DMS53 treated with DMSO at 0.1 percent for 48 hours (cell line): ENCODE measurements around the gene VPS13A.

Source experiments
- DNase-seq: peaks from one replicate; lab custom pipeline; 2025; ENCODE audit not compliant: unreplicated experiment; lab: John Stamatoyannopoulos, UW

VPS13A gene

GRCh38 chr9:77177143-77177893 is at the start of gene VPS13A:
Gene VPS13A (plus strand): TSS chr9:77177534. CDS start chr9:77177705, 171 bp downstream.
- DNase-seq = peak; percentile 69

- DNase-seq = no peak
Observed at GRCh38 chr9:77128125-77128789, 49.1 kb upstream of the VPS13A start.

- DNase-seq = no peak
Observed at GRCh38 chr9:77131399-77131798, 45.9 kb upstream of the VPS13A start.

- DNase-seq = no peak
Observed at GRCh38 chr9:77133011-77133410, 44.3 kb upstream of the VPS13A start.

GRCh38 chr9:77142366-77142765 is 35.0 kb upstream of the VPS13A start:
- DNase-seq = no peak

- DNase-seq = no peak
Observed at GRCh38 chr9:77149879-77150278, 27.5 kb upstream of the VPS13A start.

GRCh38 chr9:77152289-77152688 is 25.0 kb upstream of the VPS13A start:
- no peak for DNase-seq

- no peak for DNase-seq
Observed at GRCh38 chr9:77156646-77157371, 20.5 kb upstream of the VPS13A start.

GRCh38 chr9:77158772-77159513 is 18.4 kb upstream of the VPS13A start:
- no peak for DNase-seq

- DNase-seq = no peak
Observed at GRCh38 chr9:77161191-77161590, 16.1 kb upstream of the VPS13A start.

GRCh38 chr9:77161966-77162365 is 15.4 kb upstream of the VPS13A start:
- DNase-seq = no peak

- no peak for DNase-seq
Observed at GRCh38 chr9:77162366-77162765, 15.0 kb upstream of the VPS13A start.

- no peak for DNase-seq
Observed at GRCh38 chr9:77163884-77164283, 13.4 kb upstream of the VPS13A start.

- DNase-seq = no peak
Observed at GRCh38 chr9:77166193-77166592, 11.1 kb upstream of the VPS13A start.

GRCh38 chr9:77170991-77171699 is 6.2 kb upstream of the VPS13A start:
- no peak for DNase-seq

GRCh38 chr9:77175151-77175550 is 2.2 kb upstream of the VPS13A start:
- DNase-seq = no peak

- no peak for DNase-seq
Observed at GRCh38 chr9:77176106-77176505, 1.2 kb upstream of the VPS13A start.

- DNase-seq = peak; percentile 52
Observed at GRCh38 chr9:77176686-77177142, 620 bp upstream of the VPS13A start.

GRCh38 chr9:77177894-77178794 is 810 bp downstream of the VPS13A start:
- peak; percentile 7 for DNase-seq
